NB4 (cell line): Measurements from ENCODE around the gene ARL8A.

ENCODE experiments used
- DNase-seq: peaks from one replicate; pipeline ENCODE4 v3.0.0; 2010; ENCODE audit warnings: low read depth
- H3K4me3 ChIP-seq: one replicate; pipeline ENCODE4 v1.5.1; 2011; ENCODE audit warnings: mild to moderate bottlenecking, low read depth, low read length, moderate library complexity
- CTCF ChIP-seq: IDR thresholded peaks from one replicate; pipeline ENCODE4 v1.5.1; 2012; ENCODE audit warnings: low read depth, low read length
- MYC ChIP-seq: IDR thresholded peaks from 2 replicates; pipeline ENCODE4 v1.6.1; 2011; ENCODE audit warnings: low read depth, low read length
- POLR2A ChIP-seq: IDR thresholded peaks from 2 replicates; pipeline ENCODE4 v1.6.1; 2011; ENCODE audit warnings: mild to moderate bottlenecking; ENCODE audit not compliant: insufficient read length; ENCODE audit errors: extremely low read depth
- TF ChIP-seq, protein P1 (sequence below): IDR thresholded peaks from 2 replicates; pipeline ENCODE4 v1.6.1; 2011; ENCODE audit warnings: low read depth, low read length

The ARL8A gene

DNA sequence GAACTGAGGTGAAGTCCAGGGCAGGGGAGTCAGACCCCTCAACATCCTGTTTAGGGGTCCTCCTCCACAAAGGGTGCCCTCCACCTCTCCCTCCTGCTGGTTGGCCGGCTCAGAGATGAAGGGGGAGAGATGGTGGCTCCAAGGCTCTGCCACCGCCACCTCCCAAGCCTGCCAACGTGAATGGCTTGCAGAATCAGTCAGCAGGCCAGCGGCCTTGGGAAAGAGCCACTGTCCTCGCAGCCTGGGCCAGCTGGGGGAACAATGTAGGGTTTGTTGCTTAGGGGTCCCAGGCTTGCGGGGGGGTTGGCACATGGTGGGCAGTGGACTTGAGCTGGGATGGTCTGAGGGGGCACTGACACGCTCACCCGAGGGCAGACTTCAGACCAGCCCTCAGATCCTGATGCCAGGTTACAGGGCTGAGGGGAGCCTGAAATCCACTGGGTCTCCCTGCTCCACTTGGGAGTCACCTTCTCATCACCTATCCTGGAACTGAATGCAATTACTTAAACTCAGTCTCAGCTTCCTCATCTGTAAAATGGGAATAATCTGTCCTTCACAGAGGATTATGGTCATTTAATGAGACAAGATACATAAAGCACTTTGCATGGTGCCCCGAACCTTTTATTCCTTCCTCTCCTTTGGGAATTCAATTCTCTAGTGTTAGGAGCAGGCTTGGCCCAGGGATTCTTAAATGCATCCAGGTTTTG is 13.6 kb downstream of the ARL8A start:
- TF ChIP-seq POLR2A: no peak
- TF ChIP-seq MYC: no peak
- TF ChIP-seq CTCF: no peak
- TF ChIP-seq, protein P1, sequence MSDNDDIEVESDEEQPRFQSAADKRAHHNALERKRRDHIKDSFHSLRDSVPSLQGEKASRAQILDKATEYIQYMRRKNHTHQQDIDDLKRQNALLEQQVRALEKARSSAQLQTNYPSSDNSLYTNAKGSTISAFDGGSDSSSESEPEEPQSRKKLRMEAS: no peak
- DNase-seq: no peak
- no peak overlapping the region for H3K4me3 ChIP-seq

- no peak overlapping the region for H3K4me3 ChIP-seq
- DNase-seq: no peak
- TF ChIP-seq, protein P1: no peak
- TF ChIP-seq CTCF (no peak), POLR2A (no peak), MYC (no peak)
Observed at GRCh38 chr1:202130297-202130721, 14.2 kb downstream of the ARL8A start.

- TF ChIP-seq POLR2A: no peak
- TF ChIP-seq, protein P1: no peak
- no peak for TF ChIP-seq CTCF
- no peak overlapping the region for H3K4me3 ChIP-seq
- no peak for DNase-seq
Observed at GRCh38 chr1:202129453-202130296, 14.9 kb downstream of the ARL8A start.

DNA sequence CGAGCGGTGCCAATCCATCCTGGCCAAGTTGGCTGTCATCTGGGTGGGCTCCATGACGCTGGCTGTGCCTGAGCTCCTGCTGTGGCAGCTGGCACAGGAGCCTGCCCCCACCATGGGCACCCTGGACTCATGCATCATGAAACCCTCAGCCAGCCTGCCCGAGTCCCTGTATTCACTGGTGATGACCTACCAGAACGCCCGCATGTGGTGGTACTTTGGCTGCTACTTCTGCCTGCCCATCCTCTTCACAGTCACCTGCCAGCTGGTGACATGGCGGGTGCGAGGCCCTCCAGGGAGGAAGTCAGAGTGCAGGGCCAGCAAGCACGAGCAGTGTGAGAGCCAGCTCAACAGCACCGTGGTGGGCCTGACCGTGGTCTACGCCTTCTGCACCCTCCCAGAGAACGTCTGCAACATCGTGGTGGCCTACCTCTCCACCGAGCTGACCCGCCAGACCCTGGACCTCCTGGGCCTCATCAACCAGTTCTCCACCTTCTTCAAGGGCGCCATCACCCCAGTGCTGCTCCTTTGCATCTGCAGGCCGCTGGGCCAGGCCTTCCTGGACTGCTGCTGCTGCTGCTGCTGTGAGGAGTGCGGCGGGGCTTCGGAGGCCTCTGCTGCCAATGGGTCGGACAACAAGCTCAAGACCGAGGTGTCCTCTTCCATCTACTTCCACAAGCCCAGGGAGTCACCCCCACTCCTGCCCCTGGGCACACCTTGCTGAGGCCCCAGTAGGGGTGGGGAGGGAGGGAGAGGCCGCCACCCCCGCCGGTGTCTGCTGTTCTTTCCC is 16.5 kb downstream of the ARL8A start:
- DNase-seq: no peak
- TF ChIP-seq CTCF (no peak), MYC (no peak), POLR2A (no peak)
- TF ChIP-seq, protein P1: no peak
- no peak overlapping the region for H3K4me3 ChIP-seq

- DNase-seq: no peak
- H3K4me3 ChIP-seq: no peak overlapping the region
- no peak for TF ChIP-seq POLR2A
- no peak for TF ChIP-seq MYC
- TF ChIP-seq, protein P1: no peak
- TF ChIP-seq CTCF: no peak
Observed at GRCh38 chr1:202127061-202127460, 17.5 kb downstream of the ARL8A start.
